ENCODE data around the gene CUL3.

GRCh38 chr2:224532931-224533330 lies 52.2 kb downstream of the CUL3 start:
- TF ChIP-seq CTCF (conservative IDR thresholded peaks at IDR 0.05; ENCODE audit: low read depth in 2 of 2) (no peak), EZH2 (IDR thresholded peaks at IDR 0.05; ENCODE audit: low read depth, unreplicated experiment) (no peak)

All from GM23338 (cell line).